SK-MEL-5 (cell line): ENCODE results near the gene GRIK4. TPM values are rescaled to one million over a fixed set of nuclear protein-coding genes. Genes with fewer than 3 reads are reported as not detected.
A peak's percentile ranks its signal among the peaks of the same experiment; 100 is the strongest.

ENCODE experiments used
- DNase-seq: peaks from one replicate; pipeline ENCODE4 v3.0.0-alpha.2; 2016; ENCODE audit warnings: low read depth, low spot score
- in situ Hi-C: cut with HindIII; loops from 2 replicates; pipeline ENCODE4 v1.10.0; 2016; ENCODE audit warnings: low sequenced_read_pairs, high pct_unique_total_duplicates, low pct_unique_long_range_greater_than_20kb
- polyA plus RNA-seq, 2 experiments: library from polyadenylated mRNA; depleted of rRNA; stranded (reverse); fragments of >200 nt; gene quantifications; 2 replicates each; pipeline ENCODE4 v1.2.3, GENCODE V29; 2015
- total RNA-seq: library from RNA; depleted of rRNA; stranded (reverse); fragments of >200 nt; shearing (Covaris generic); gene quantifications from 2 replicates; pipeline ENCODE4 v1.2.3, GENCODE V29; 2014; rRNA removed

The GRIK4 gene
- total RNA-seq: not detected in 2 replicates
- polyA plus RNA-seq (2015; cell fraction: cytosol; rRNA removed): 0.10 TPM in 1 of 2 replicates, not detected in the other
- polyA plus RNA-seq (2015; cell fraction: nucleus; rRNA removed): not detected in 2 replicates

- peak; percentile 64 for DNase-seq
- in situ Hi-C loops: no loop called here
These were observed at the start of gene GRIK4 for GRCh38 chr11:120511116-120511819. Gene GRIK4 (plus strand): TSS chr11:120511748. CDS start chr11:120660319, 148,571 bp downstream.

GRCh38 chr11:120462825-120463224 is 48.7 kb upstream of the GRIK4 start:
- in situ Hi-C loops: no loop called here
- no peak for DNase-seq

- in situ Hi-C loops: no loop called here
- DNase-seq: no peak
These were observed 45.5 kb upstream of the GRIK4 start for GRCh38 chr11:120465921-120466534.

- in situ Hi-C loops: no loop called here
- DNase-seq: no peak
These were observed 43.9 kb upstream of the GRIK4 start for GRCh38 chr11:120467627-120468026.

- no peak for DNase-seq
These were observed 40.4 kb upstream of the GRIK4 start for GRCh38 chr11:120471131-120471530.

GRCh38 chr11:120471994-120472393 is 39.6 kb upstream of the GRIK4 start:
- in situ Hi-C loops: no loop called here
- DNase-seq: no peak

More at GRCh38 chr11:120471131-120471530, 40.4 kb upstream of the GRIK4 start:
- in situ Hi-C loops: no loop called here

GRCh38 chr11:120473503-120473902 is 38.0 kb upstream of the GRIK4 start:
- in situ Hi-C loops: no loop called here
- no peak for DNase-seq

GRCh38 chr11:120482149-120482548 is 29.4 kb upstream of the GRIK4 start:
- no peak for DNase-seq
- in situ Hi-C loops: no loop called here

GRCh38 chr11:120484722-120485121 is 26.8 kb upstream of the GRIK4 start:
- in situ Hi-C loops: no loop called here

GRCh38 chr11:120486138-120486537 is 25.4 kb upstream of the GRIK4 start:
- in situ Hi-C loops: no loop called here
- DNase-seq: no peak

More at GRCh38 chr11:120484722-120485121, 26.8 kb upstream of the GRIK4 start:
- DNase-seq: no peak

GRCh38 chr11:120489799-120490198 is 21.7 kb upstream of the GRIK4 start:
- in situ Hi-C loops: no loop called here
- DNase-seq: no peak

- in situ Hi-C loops: no loop called here
- no peak for DNase-seq
These were observed 19.1 kb upstream of the GRIK4 start for GRCh38 chr11:120492486-120492885.

- in situ Hi-C loops: no loop called here
- DNase-seq: no peak
These were observed 17.0 kb upstream of the GRIK4 start for GRCh38 chr11:120494595-120494994.

GRCh38 chr11:120499088-120499487 is 12.5 kb upstream of the GRIK4 start:
- no peak for DNase-seq
- in situ Hi-C loops: no loop called here

- in situ Hi-C loops: no loop called here
- no peak for DNase-seq
These were observed 11.7 kb upstream of the GRIK4 start for GRCh38 chr11:120499859-120500258.

- in situ Hi-C loops: no loop called here
- no peak for DNase-seq
These were observed 11.0 kb upstream of the GRIK4 start for GRCh38 chr11:120500414-120501071.

- in situ Hi-C loops: no loop called here
- peak; percentile 1 for DNase-seq
These were observed 10.1 kb upstream of the GRIK4 start for GRCh38 chr11:120501440-120501839.

- in situ Hi-C loops: no loop called here
- DNase-seq: peak; percentile 27
These were observed 9.4 kb upstream of the GRIK4 start for GRCh38 chr11:120501976-120502755.
